ENCODE results near the gene IZUMO4.

Gene IZUMO4

GRCh38 chr19:2064395-2064787 is 32.3 kb upstream of the IZUMO4 start:
- TF ChIP-seq CTCF (IDR thresholded peaks at IDR 0.05; ENCODE audit: low read depth, low read length) = no peak
- H3K4me3 ChIP-seq (replicated peaks in 1 of 2; ENCODE audit: low read depth in 2 of 2, low read length in 2 of 2) = no peak overlapping the region
- no peak for DNase-seq (ENCODE audit: low read depth in 2 of 2)

- no peak for DNase-seq (ENCODE audit: low read depth in 2 of 2)
- no peak overlapping the region for H3K4me3 ChIP-seq (replicated peaks in 1 of 2; ENCODE audit: low read depth in 2 of 2, low read length in 2 of 2)
- no peak for TF ChIP-seq CTCF (IDR thresholded peaks at IDR 0.05; ENCODE audit: low read depth, low read length)
These were observed 31.8 kb upstream of the IZUMO4 start for GRCh38 chr19:2064788-2065524.

GRCh38 chr19:2070436-2070827 is 26.3 kb upstream of the IZUMO4 start:
- no peak overlapping the region for H3K4me3 ChIP-seq (replicated peaks in 1 of 2; ENCODE audit: low read depth in 2 of 2, low read length in 2 of 2)
- no peak for DNase-seq (ENCODE audit: low read depth in 2 of 2)
- TF ChIP-seq CTCF (IDR thresholded peaks at IDR 0.05; ENCODE audit: low read depth, low read length) = no peak

- TF ChIP-seq CTCF (IDR thresholded peaks at IDR 0.05; ENCODE audit: low read depth, low read length) = no peak
- H3K4me3 ChIP-seq (replicated peaks in 1 of 2; ENCODE audit: low read depth in 2 of 2, low read length in 2 of 2) = no peak overlapping the region
- DNase-seq (ENCODE audit: low read depth in 2 of 2) = no peak
These were observed 25.6 kb upstream of the IZUMO4 start for GRCh38 chr19:2070986-2071673.

GRCh38 chr19:2072757-2073551 is 23.8 kb upstream of the IZUMO4 start:
- DNase-seq (ENCODE audit: low read depth in 2 of 2) = no peak
- TF ChIP-seq CTCF (IDR thresholded peaks at IDR 0.05; ENCODE audit: low read depth, low read length) = no peak
- H3K4me3 ChIP-seq (replicated peaks in 1 of 2; ENCODE audit: low read depth in 2 of 2, low read length in 2 of 2) = no peak overlapping the region

GRCh38 chr19:2076526-2076944 is 20.2 kb upstream of the IZUMO4 start:
- DNase-seq (ENCODE audit: low read depth in 2 of 2) = no peak
- no peak for TF ChIP-seq CTCF (IDR thresholded peaks at IDR 0.05; ENCODE audit: low read depth, low read length)
- no peak overlapping the region for H3K4me3 ChIP-seq (replicated peaks in 1 of 2; ENCODE audit: low read depth in 2 of 2, low read length in 2 of 2)

Data from cardiac fibroblast (primary cell).